HepG2 (cell line): Measurements from ENCODE around the gene CAMSAP1. TPM values are rescaled to one million over a fixed set of nuclear protein-coding genes. Genes with fewer than 3 reads are reported as not detected.

Experiments used
- ATAC-seq: fragments of 200-7000 bp; cut with Tn5 transposase; 3 replicates; pipeline ENCODE4 v1.9.1; 2020; ENCODE audit warnings: mild to moderate bottlenecking, moderate library complexity
- BruUV-seq: library from RNA; stranded (reverse); fragments of 400-500 nt; replicated peaks from 2 replicates; lab custom pipeline; 2021; lab: Mats Ljungman, UMichigan
- CTCF ChIA-PET: fragments of 300-600 bp; formaldehyde crosslinking; extraction: SDS; loops from one replicate; lab custom pipeline; 2021; ENCODE audit warnings: low total read pairs, inconsistent platforms, low intra/inter-chr PET ratio; lab: Yijun Ruan, JAX
- POLR2A ChIA-PET: fragments of 350-600 bp; sonication (Branson Sonifier 250); formaldehyde crosslinking; loops from one replicate; lab custom pipeline; 2020; ENCODE audit warnings: antibody characterized with exemption, inconsistent platforms; lab: Yijun Ruan, JAX
- DNase-seq: peaks from one replicate; pipeline ENCODE4 v3.0.0-alpha.2; 2015; ENCODE audit warnings: low spot score
- FAIRE-seq: peaks from 3 replicates; lab custom pipeline; 2011; peaks lifted over from hg19 to GRCh38; lab: Jason Lieb, UNC
- H2AFZ ChIP-seq: one replicate; pipeline ENCODE4 v1.6.1; 2011; ENCODE audit warnings: low read length, inconsistent platforms
- H3K27ac ChIP-seq: fragments of 300-600 bp; 3 replicates; pipeline ENCODE4 v1.8.0; 2011; ENCODE audit warnings: mixed run types, mild to moderate bottlenecking, mixed read lengths, low read length, inconsistent platforms; ENCODE audit not compliant: insufficient read depth; ENCODE audit errors: extremely low read length
- H3K27me3 ChIP-seq, 2 experiments: fragments of 200-600 bp in 1 of 2; 2 replicates in 1 of 2; 3 replicates in 1 of 2; pipeline versions ENCODE4 v1.6.0 to v1.8.0; 2011; ENCODE audit warnings: low read length in 2 of 2, mild to moderate bottlenecking in 2 of 2, moderate library complexity in 2 of 2, inconsistent platforms in 1 of 2; ENCODE audit not compliant: insufficient read depth in 2 of 2, control insufficient read depth in 1 of 2
- H3K36me3 ChIP-seq, 2 experiments: fragments of 200-600 bp in 1 of 2; replicated peaks in 1 of 2; 2 replicates in 1 of 2; 3 replicates in 1 of 2; pipeline versions ENCODE4 v1.5.1 to v1.8.0; 2011; ENCODE audit warnings: low read length in 2 of 2, inconsistent platforms in 1 of 2; ENCODE audit not compliant: insufficient read depth in 2 of 2, control insufficient read depth in 1 of 2
- H3K4me1 ChIP-seq: 2 replicates; pipeline ENCODE4 v1.5.1; 2012; ENCODE audit warnings: low read length, inconsistent platforms; ENCODE audit not compliant: insufficient read depth
- H3K4me2 ChIP-seq: 2 replicates; pipeline ENCODE4 v1.6.0; 2011; ENCODE audit warnings: low read depth, low read length, inconsistent platforms
- H3K4me3 ChIP-seq, 3 experiments: fragments of 200-600 bp in 1 of 3; sonication (generic), shearing (Covaris generic) in 1 of 3; replicated peaks in 1 of 3; 2 replicates each; pipeline ENCODE4 v1.5.1; 2011 to 2016; ENCODE audit warnings: low read length in 3 of 3, inconsistent platforms in 2 of 3, low read depth in 2 of 3, mild to moderate bottlenecking in 2 of 3, control low read depth in 1 of 3, mixed read lengths in 1 of 3; ENCODE audit not compliant: insufficient read depth in 1 of 3
- H3K79me2 ChIP-seq: one replicate; pipeline ENCODE4 v1.6.1; 2011; ENCODE audit warnings: low read length, inconsistent platforms; ENCODE audit not compliant: insufficient read depth
- H3K9ac ChIP-seq: 2 replicates; pipeline ENCODE4 v1.6.0; 2011; ENCODE audit warnings: mild to moderate bottlenecking, low read depth, low read length, inconsistent platforms; ENCODE audit not compliant: insufficient read depth
- H3K9me3 ChIP-seq: 2 replicates; pipeline ENCODE4 v1.5.1; 2012; ENCODE audit warnings: mild to moderate bottlenecking, low read length
- H4K20me1 ChIP-seq: 2 replicates; pipeline ENCODE4 v1.6.0; 2011; ENCODE audit warnings: inconsistent platforms, mild to moderate bottlenecking, low read length, moderate library complexity; ENCODE audit not compliant: insufficient read depth
- MXI1 ChIP-seq: IDR thresholded peaks from 3 replicates; pipeline ENCODE4 v1.6.1; 2012; ENCODE audit warnings: low read depth, low read length, inconsistent platforms, borderline replicate concordance
- NFAT5 ChIP-seq: sonication (generic); formaldehyde crosslinking; IDR thresholded peaks from 2 replicates; pipeline ENCODE4 v1.4.0; 2020; ENCODE audit warnings: missing genetic modification reagents
- NR2F6 ChIP-seq, 2 experiments: IDR thresholded peaks; 2 replicates each; pipeline ENCODE4 v1.6.1; 2016; ENCODE audit warnings: antibody characterized with exemption in 1 of 2, mild to moderate bottlenecking in 1 of 2
- PPARG ChIP-seq: conservative IDR thresholded peaks from 2 replicates; pipeline ENCODE4 v1.6.1; 2016; ENCODE audit warnings: missing biosample characterization, missing genetic modification reagents
- RFX5 ChIP-seq: IDR thresholded peaks from 2 replicates; pipeline ENCODE4 v1.6.1; 2011; ENCODE audit warnings: low read depth, low read length, improper control_type of control experiment
- SMARCC2 ChIP-seq: fragments of 450-650 bp; IDR thresholded peaks from 2 replicates; pipeline ENCODE4 v1.6.1; 2017; ENCODE audit warnings: antibody characterized with exemption, mild to moderate bottlenecking
- SMYD3 ChIP-seq: sonication (generic); formaldehyde crosslinking; IDR thresholded peaks from 2 replicates; pipeline ENCODE4 v1.8.1; 2023; ENCODE audit warnings: mild to moderate bottlenecking, missing genetic modification reagents
- SRSF9 ChIP-seq: fragments of 200-400 bp; formaldehyde crosslinking; IDR thresholded peaks from 2 replicates; pipeline ENCODE4 v1.6.1; 2018; ENCODE audit warnings: borderline replicate concordance, mild to moderate bottlenecking, low read depth, low read length; ENCODE audit not compliant: insufficient read depth, poor library complexity, severe bottlenecking
- TCF12 ChIP-seq, 2 experiments: fragments of 450-650 bp in 1 of 2; sonication (generic) in 1 of 2; formaldehyde crosslinking in 1 of 2; IDR thresholded peaks; 2 replicates each; pipeline versions ENCODE4 v1.6.1 to v1.8.0; 2017 to 2022; ENCODE audit warnings: antibody characterized with exemption in 1 of 2, mild to moderate bottlenecking in 1 of 2, missing genetic modification reagents in 1 of 2, moderate library complexity in 1 of 2
- ZNF556 ChIP-seq: sonication (generic); formaldehyde crosslinking; IDR thresholded peaks from 2 replicates; pipeline ENCODE4 v1.4.0; 2020; ENCODE audit warnings: mild to moderate bottlenecking, missing genetic modification reagents, borderline replicate concordance
- ZNF737 ChIP-seq: sonication (generic); formaldehyde crosslinking; IDR thresholded peaks from 2 replicates; pipeline ENCODE4 v1.5.0; 2020; ENCODE audit warnings: missing genetic modification reagents, mild to moderate bottlenecking, borderline replicate concordance
- ZNF75D ChIP-seq: sonication (generic); formaldehyde crosslinking; IDR thresholded peaks from 2 replicates; pipeline ENCODE4 v1.8.1; 2023; ENCODE audit warnings: missing genetic modification reagents, mild to moderate bottlenecking, borderline replicate concordance
- WGBS: methylation state at CpG from one replicate; pipeline ENCODE4 v1.1.6; 2017; ENCODE audit warnings: low lambda C conversion rate; 5-methylcytosine and 5-hydroxymethylcytosine counted together
- in situ Hi-C: cut with HindIII; loops from 2 replicates; pipeline ENCODE4 v1.10.0; 2017; ENCODE audit warnings: low pct_unique_long_range_greater_than_20kb; ENCODE audit not compliant: extremely low pct_ligation_motif_present
- intact Hi-C: fragments of 100-400 bp; cut with micrococcal nuclease; formaldehyde crosslinking; loops from one replicate; pipeline ENCODE4 v1.10.0; 2022; ENCODE audit not compliant: unreplicated experiment
- polyA plus RNA-seq, 8 experiments: library from polyadenylated mRNA; depleted of rRNA in 3 of 8; stranded (reverse) in 7 of 8; unstranded in 1 of 8; fragments of >200 nt; fragmentation: Illumina TruSeq in 4 of 8; extraction: Trizol in 4 of 8; gene quantifications; 2 replicates each; pipeline versions ENCODE4 v1.2.1 to v1.2.3, GENCODE V29; 2011 to 2016; ENCODE audit warnings: low read depth in 4 of 8, missing spikeins in 1 of 8, mixed read lengths in 1 of 8; ENCODE audit not compliant: insufficient read depth in 1 of 8
- total RNA-seq, 5 experiments: library from RNA; depleted of rRNA; stranded (reverse); fragments of >200 nt; fragmentation: Illumina TruSeq; extraction: Trizol; gene quantifications; 2 replicates each; pipeline ENCODE4 v1.2.3, GENCODE V29; 2016; ENCODE audit warnings: low read depth in 1 of 5
- TF ChIP-seq, protein P1 (sequence below): fragments of 450-650 bp; IDR thresholded peaks from 2 replicates; pipeline ENCODE4 v1.6.1; 2017; ENCODE audit warnings: mild to moderate bottlenecking

CAMSAP1 gene
- total and polyA plus RNA-seq, 2 of the 13 experiments (the other 11 are each of a cell fraction or from before 2014, with no cell fraction given), result 3.8 to 12.4 TPM

DNA sequence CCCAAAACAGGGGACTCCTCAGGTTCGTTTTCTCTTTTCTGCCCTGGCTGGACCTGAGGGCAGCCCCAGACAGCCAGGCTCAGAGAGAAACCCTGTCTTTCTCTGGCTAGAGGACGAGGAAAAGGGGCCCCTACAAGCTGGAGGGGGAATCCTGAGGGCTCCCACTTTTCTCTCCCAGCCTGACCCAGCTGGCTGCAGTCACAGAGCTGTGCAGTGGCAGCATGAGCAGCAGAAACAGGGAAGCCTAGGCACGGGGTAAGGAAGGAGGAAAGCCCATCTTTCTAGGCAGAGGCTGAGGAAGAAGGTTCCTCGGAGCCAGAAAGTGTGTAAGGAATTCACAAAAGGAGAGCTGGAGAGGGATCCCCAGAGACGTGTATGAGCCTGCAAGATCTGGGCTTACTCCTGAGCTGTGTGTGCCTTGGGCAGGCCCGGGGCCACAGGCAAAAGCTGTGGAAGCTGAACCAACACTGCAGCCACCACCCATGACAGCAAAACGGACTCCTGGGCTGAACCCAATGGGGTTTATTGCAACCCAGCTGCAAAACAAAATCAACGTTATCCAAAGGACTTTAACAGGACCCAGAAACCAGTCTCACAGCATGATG lies 16.2 kb downstream of the CAMSAP1 start (continued):
- TF ChIP-seq NFAT5 (CRISPR knock-in tag) (no peak), SMARCC2 (no peak), SMYD3 (CRISPR knock-in tag) (no peak)

- WGBS, result 96% methylated on average over 13 of the region's 18 CpGs
- FAIRE-seq (no peak), ATAC-seq (no peak), DNase-seq (no peak)
- H4K20me1 ChIP-seq, result peaks cover 41% of the 10 kb centered on the region; the same call in 1 of the 2 replicates
- ChIA-PET CTCF (no interaction called here), POLR2A (no interaction called here)
- peaks cover 0 to 1% of the 10 kb centered on the region in 2 experiments; a peak in 2 of 5 replicates for H3K36me3 ChIP-seq
- no peaks in the 10 kb centered on the region for H3K9me3 ChIP-seq
- BruUV-seq, result no TSS peak
- in situ Hi-C loops, result no loop called here
- H3K27me3 ChIP-seq, result no peaks in the 10 kb centered on the region
- H3K27ac ChIP-seq, result no peak overlapping the region
- H3K9ac ChIP-seq, result no peak overlapping the region
- peaks cover under 1% of the 10 kb centered on the region; the same call in 1 of the 2 replicates for H3K4me1 ChIP-seq
- H3K4me3 ChIP-seq, result no peak overlapping the region
- peaks cover 95% of the 10 kb centered on the region for H3K79me2 ChIP-seq
- no peak overlapping the region for H3K4me2 ChIP-seq
- intact Hi-C loops, result no loop called here
- no peak overlapping the region for H2AFZ ChIP-seq
- TF ChIP-seq PPARG (CRISPR knock-in tag) (no peak), NR2F6 (IDR thresholded peaks at IDR 0.05) (no peak), NR2F6 (CRISPR knock-in tag; IDR thresholded peaks at IDR 0.05) (no peak), ZNF75D (no peak), ZNF737 (CRISPR knock-in tag) (no peak), ZNF556 (no peak), MXI1 (no peak), SRSF9 (no peak), TCF12 (IDR thresholded peaks at IDR 0.05) (no peak), TCF12 (CRISPR knock-in tag; IDR thresholded peaks at IDR 0.05) (no peak), RFX5 (no peak)
- TF ChIP-seq, protein P1, sequence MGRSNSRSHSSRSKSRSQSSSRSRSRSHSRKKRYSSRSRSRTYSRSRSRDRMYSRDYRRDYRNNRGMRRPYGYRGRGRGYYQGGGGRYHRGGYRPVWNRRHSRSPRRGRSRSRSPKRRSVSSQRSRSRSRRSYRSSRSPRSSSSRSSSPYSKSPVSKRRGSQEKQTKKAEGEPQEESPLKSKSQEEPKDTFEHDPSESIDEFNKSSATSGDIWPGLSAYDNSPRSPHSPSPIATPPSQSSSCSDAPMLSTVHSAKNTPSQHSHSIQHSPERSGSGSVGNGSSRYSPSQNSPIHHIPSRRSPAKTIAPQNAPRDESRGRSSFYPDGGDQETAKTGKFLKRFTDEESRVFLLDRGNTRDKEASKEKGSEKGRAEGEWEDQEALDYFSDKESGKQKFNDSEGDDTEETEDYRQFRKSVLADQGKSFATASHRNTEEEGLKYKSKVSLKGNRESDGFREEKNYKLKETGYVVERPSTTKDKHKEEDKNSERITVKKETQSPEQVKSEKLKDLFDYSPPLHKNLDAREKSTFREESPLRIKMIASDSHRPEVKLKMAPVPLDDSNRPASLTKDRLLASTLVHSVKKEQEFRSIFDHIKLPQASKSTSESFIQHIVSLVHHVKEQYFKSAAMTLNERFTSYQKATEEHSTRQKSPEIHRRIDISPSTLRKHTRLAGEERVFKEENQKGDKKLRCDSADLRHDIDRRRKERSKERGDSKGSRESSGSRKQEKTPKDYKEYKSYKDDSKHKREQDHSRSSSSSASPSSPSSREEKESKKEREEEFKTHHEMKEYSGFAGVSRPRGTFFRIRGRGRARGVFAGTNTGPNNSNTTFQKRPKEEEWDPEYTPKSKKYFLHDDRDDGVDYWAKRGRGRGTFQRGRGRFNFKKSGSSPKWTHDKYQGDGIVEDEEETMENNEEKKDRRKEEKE, result no peak
These were observed 16.9 kb downstream of the CAMSAP1 start for GRCh38 chr9:135890190-135891026.
